ENCODE results near the gene CAPN8.

Gene CAPN8

DNA sequence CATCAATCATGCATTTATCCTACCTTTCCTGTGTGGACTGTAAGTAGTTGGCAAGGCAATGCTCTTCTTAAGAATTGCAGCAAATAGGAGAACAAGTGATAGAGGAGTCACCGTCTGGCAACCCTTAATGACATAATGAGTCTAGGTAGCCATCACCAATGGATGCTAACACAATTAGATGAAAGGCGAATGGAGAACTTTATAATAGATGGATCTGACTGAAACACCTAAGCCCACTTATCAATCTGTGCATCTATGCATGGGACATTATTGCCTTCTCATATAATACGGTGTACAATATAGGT is 18.9 kb upstream of the CAPN8 start:
- no peak overlapping the region for H3K4me2 ChIP-seq (ENCODE audit: low read length)
- H3K4me3 ChIP-seq (ENCODE audit: low read depth, low read length, poor library complexity, severe bottlenecking), result no peak overlapping the region
- H3F3A ChIP-seq (ENCODE audit: insufficient read depth, low read length), result no peaks in the 10 kb centered on the region
- no peaks in the 10 kb centered on the region for H3K79me2 ChIP-seq (ENCODE audit: insufficient read depth, low read length)
- H3K27ac ChIP-seq (ENCODE audit: low read depth, low read length, poor library complexity, severe bottlenecking), result no peak overlapping the region
- H3K9me2 ChIP-seq (ENCODE audit: low read depth, low read length), result no peaks in the 10 kb centered on the region
- H3K4me1 ChIP-seq (ENCODE audit: insufficient read depth, low read length, severe bottlenecking), result no peaks in the 10 kb centered on the region
- H3K27me3 ChIP-seq (ENCODE audit: insufficient read depth, low read length), result no peaks in the 10 kb centered on the region
- no peak for TF ChIP-seq EZH2 (IDR thresholded peaks at IDR 0.05; ENCODE audit: borderline replicate concordance, low read length)
- TF ChIP-seq, protein P1, sequence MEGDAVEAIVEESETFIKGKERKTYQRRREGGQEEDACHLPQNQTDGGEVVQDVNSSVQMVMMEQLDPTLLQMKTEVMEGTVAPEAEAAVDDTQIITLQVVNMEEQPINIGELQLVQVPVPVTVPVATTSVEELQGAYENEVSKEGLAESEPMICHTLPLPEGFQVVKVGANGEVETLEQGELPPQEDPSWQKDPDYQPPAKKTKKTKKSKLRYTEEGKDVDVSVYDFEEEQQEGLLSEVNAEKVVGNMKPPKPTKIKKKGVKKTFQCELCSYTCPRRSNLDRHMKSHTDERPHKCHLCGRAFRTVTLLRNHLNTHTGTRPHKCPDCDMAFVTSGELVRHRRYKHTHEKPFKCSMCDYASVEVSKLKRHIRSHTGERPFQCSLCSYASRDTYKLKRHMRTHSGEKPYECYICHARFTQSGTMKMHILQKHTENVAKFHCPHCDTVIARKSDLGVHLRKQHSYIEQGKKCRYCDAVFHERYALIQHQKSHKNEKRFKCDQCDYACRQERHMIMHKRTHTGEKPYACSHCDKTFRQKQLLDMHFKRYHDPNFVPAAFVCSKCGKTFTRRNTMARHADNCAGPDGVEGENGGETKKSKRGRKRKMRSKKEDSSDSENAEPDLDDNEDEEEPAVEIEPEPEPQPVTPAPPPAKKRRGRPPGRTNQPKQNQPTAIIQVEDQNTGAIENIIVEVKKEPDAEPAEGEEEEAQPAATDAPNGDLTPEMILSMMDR (IDR thresholded peaks at IDR 0.05; ENCODE audit: low read length), result peak; percentile 5; the same call in 1 of the 2 replicates
- no peaks in the 10 kb centered on the region for H3K9me3 ChIP-seq (ENCODE audit: low read length)
- no peak overlapping the region for H2AFZ ChIP-seq (ENCODE audit: low read length)
- H3K9ac ChIP-seq (ENCODE audit: low read length), result no peak overlapping the region
- H3K36me3 ChIP-seq (ENCODE audit: insufficient read depth, low read length), result no peaks in the 10 kb centered on the region
- no peaks in the 10 kb centered on the region for H4K20me1 ChIP-seq (ENCODE audit: insufficient read depth, low read length)

DNA sequence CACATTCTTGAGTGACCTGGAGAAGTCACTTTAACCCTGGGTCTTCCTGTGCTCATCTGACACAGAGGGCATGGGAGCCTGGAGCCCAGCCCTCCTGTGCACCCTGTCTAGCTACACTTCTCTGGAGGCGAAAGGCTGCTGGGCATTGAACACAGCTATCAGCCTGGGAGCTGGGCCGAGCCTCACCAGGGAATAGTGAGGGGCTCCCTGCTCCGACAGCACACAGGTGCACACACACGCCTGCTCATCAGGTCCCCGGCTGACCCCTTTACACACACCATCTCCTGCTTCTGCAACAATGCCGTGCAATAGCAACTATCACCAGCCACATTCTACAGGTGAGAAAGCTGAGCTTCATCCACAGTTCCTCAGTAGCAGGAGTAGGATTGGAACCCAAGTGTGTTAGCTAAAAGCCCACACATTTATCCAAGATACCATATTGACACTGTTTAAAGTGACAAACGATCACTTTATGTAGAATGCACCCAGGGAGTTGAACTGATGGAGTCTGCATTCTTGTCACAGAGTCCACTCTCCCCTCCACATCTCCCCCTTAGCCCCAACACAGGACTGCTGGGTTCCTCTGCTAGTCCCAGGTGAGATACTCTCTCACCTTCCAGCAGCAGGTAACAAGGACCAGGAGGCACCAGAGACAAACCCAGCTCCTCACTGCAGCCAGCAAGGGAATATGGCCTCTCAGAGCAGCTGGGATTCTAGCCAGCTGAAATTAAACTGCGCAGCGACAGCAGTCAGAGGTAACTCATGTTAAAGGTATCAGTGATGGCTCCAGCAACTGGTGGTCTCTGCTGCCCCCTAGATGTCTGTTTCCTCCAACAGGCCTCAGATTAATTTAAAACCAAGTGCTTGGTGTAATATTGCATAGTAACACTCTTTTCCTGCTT is 18.3 kb upstream of the CAPN8 start:
- Histone ChIP-seq H3K9ac (ENCODE audit: low read length) (no peak overlapping the region), H3K4me3 (ENCODE audit: low read depth, low read length, poor library complexity, severe bottlenecking) (no peak overlapping the region), H3K9me2 (ENCODE audit: low read depth, low read length) (no peaks in the 10 kb centered on the region), H4K20me1 (ENCODE audit: insufficient read depth, low read length) (no peaks in the 10 kb centered on the region), H3K79me2 (ENCODE audit: insufficient read depth, low read length) (no peaks in the 10 kb centered on the region), H3K27ac (ENCODE audit: low read depth, low read length, poor library complexity, severe bottlenecking) (no peak overlapping the region), H3K4me1 (ENCODE audit: insufficient read depth, low read length, severe bottlenecking) (no peaks in the 10 kb centered on the region), H3K4me2 (ENCODE audit: low read length) (no peak overlapping the region), H3K27me3 (ENCODE audit: insufficient read depth, low read length) (no peaks in the 10 kb centered on the region), H3K36me3 (ENCODE audit: insufficient read depth, low read length) (no peaks in the 10 kb centered on the region), H3K9me3 (ENCODE audit: low read length) (no peaks in the 10 kb centered on the region), H2AFZ (ENCODE audit: low read length) (no peak overlapping the region), H3F3A (ENCODE audit: insufficient read depth, low read length) (no peaks in the 10 kb centered on the region)
- TF ChIP-seq, protein P1 (IDR thresholded peaks at IDR 0.05; ENCODE audit: low read length), result peak; percentile 68
- TF ChIP-seq EZH2 (IDR thresholded peaks at IDR 0.05; ENCODE audit: borderline replicate concordance, low read length), result no peak

DNA sequence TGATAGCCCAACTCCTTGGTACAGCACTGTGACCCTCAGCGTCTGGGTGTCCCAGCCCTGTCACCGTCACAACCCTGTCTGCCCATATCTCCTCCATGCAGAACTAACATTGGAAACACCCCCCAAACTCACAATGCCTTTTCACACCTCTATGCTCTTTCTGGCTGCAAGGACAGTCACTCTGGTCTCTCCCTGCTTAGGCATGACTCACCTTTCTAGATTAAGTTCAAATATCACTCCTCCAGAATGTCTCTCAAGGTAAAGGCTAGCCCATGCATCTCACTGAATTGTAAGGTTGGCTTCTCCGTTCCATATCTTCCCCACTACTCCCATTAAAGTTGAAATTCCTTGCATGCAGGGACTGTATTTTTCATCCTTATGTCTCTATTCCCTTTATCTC is 17.0 kb upstream of the CAPN8 start:
- H3K4me2 ChIP-seq (ENCODE audit: low read length), result no peak overlapping the region
- H3K79me2 ChIP-seq (ENCODE audit: insufficient read depth, low read length), result no peaks in the 10 kb centered on the region
- no peaks in the 10 kb centered on the region for H4K20me1 ChIP-seq (ENCODE audit: insufficient read depth, low read length)
- H3F3A ChIP-seq (ENCODE audit: insufficient read depth, low read length), result no peaks in the 10 kb centered on the region
- H3K4me1 ChIP-seq (ENCODE audit: insufficient read depth, low read length, severe bottlenecking), result no peaks in the 10 kb centered on the region
- no peak overlapping the region for H2AFZ ChIP-seq (ENCODE audit: low read length)
- no peak overlapping the region for H3K9ac ChIP-seq (ENCODE audit: low read length)
- no peak overlapping the region for H3K27ac ChIP-seq (ENCODE audit: low read depth, low read length, poor library complexity, severe bottlenecking)
- H3K27me3 ChIP-seq (ENCODE audit: insufficient read depth, low read length), result no peaks in the 10 kb centered on the region
- TF ChIP-seq, protein P1 (IDR thresholded peaks at IDR 0.05; ENCODE audit: low read length), result no peak
- no peak for TF ChIP-seq EZH2 (IDR thresholded peaks at IDR 0.05; ENCODE audit: borderline replicate concordance, low read length)
- no peaks in the 10 kb centered on the region for H3K9me2 ChIP-seq (ENCODE audit: low read depth, low read length)
- no peaks in the 10 kb centered on the region for H3K36me3 ChIP-seq (ENCODE audit: insufficient read depth, low read length)
- no peak overlapping the region for H3K4me3 ChIP-seq (ENCODE audit: low read depth, low read length, poor library complexity, severe bottlenecking)
- H3K9me3 ChIP-seq (ENCODE audit: low read length), result no peaks in the 10 kb centered on the region

Measured in OCI-LY1 (cell line).